Occipital lobe (tissue), 2 donors: ENCODE data around the gene CCDC89. TPM values are rescaled to one million over a fixed set of nuclear protein-coding genes. Genes with fewer than 3 reads are reported as not detected.
"Not testable (repeated sequence)": the region's sequence is repeated elsewhere in the genome, so short reads cannot be mapped to it uniquely, and the experiment has no call there.

ENCODE experiments used
- DNase-seq: peaks from one replicate; lab custom pipeline; 2025; lab: John Stamatoyannopoulos, UW
- total RNA-seq: library from RNA; depleted of rRNA; stranded (reverse); fragments of >200 nt; gene quantifications from one replicate; pipeline ENCODE4 v1.2.3, GENCODE V29; 2014

The CCDC89 gene
- total RNA-seq, 1 donor from 2014 or later = 0.47 TPM

DNA sequence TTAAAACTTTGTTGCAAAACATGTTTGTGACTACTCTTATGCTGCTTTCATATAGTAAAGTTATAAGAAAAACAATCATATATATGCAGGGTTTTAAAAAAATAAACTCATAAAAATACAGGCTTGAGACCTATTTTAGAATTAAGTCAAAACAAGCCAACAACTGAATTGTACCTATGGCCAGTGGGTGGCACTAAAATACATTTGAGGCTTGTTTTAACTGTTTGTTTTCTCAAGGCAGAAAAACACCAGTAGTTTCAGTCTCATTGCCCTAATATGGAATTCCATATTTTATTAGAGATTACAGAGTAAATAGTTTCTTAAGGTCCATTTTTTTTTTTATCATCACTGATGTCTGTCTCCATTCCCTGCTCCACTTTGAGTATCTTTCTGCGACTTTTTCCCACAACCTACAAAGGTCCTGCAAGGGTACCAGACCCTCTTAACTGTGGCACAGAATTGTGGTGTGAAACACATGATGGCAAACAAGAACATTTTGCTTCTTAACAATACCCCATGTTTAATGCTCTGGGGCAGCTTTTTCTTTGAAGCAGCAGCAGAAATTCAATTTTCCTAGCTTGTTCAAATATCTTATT, 8.5 kb upstream of the CCDC89 start:
- no peak for DNase-seq

DNA sequence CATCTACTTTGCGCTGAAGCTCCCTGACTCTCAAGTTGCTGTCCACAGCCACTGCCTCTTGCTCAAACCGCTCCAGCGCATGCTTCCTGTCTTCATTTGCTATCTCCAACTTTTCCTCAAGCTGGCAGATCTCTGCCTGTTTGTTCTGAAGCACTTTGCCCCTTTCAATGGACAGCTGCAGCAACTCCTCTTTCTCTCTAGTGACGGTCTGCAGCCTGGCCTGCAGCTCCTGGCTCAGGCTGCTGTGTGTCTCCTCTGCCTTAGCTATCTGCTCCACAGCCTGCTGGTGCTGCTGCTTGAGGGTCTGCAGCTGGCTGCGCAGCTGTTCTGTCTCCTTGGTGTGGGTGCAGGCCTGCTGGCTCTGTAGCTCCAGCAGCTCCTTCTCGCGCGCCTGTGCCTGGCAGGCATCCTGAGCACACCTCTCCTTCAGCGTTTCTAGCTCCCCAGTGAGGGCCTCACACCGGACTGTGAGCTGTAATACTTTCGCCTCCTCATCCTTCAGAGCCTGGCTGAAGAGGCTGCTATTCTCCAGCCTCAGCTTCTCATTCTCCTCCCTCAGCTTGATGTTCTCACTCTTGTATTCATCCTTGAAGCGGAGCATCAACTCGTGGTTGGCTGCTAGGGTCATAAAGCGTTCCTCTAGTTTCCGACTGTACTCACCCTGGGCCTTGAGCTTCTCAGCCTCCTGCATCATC, 723 bp downstream of the CCDC89 start:
- peak; percentile 15 for DNase-seq

DNA sequence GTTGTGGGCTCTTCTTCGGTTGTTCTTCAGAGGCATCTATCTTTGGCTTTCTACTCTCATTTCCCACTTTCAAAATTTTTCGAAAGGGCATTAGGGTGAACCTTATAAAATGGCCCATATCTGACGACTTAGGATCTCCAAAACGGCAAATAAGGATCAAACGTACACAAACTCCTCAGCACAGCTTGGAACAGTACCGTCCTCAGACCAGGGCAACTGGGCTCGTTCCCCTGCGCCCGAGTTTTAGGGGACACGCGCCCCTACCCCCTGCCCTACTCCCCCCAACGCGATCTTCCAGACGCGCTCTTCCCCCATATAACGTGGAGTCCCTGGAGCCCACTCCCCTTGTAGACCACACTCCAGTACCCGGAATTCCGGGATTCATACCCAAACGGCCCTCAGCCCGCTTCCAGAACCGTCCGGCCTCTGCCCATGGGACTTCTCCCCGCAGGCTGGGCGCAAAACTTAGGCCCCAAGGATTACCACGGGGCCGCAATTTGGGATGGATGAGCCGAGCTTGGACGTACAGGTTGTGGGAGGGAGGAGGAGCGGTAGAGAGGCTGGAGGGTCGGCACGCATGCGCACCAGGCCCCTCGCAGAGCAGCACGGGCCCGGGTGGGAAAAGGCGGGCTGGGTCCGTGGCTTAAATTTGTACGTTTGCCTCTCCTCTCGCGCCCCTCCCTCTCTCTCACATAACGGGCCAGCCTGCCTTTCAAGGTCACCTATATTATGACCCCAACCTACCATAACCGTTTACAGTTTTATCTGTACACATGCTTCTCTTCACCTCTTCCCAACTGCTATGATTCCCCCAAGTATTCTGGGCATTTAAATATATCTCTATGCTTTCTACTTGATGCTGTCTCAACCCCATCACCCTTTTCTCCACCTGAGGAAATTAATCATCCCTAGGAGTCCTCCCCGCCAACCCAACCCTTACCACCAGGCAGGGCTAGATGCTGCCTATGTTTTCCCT, 3.4 kb downstream of the CCDC89 start:
- peak; percentile 32 for DNase-seq

DNA sequence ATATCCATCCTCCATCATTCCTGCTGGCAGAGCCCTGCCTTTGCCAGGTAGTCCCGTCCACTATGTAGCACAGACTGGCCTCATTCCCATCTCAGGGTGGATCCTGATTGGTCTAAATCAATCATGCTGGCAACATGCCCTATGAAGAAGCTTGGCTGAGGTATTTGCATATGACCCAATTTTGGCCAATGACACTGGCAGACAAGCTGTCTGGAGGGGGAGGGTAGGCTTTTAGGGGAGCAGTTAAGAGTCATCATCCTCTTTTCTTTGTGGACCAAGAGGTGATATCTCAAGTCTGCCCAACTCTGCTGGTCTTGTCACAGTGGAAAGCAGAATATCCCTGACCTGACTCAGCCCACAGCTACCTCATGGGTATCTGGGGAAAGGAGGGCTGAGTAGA, 5.1 kb downstream of the CCDC89 start:
- no peak for DNase-seq

DNA sequence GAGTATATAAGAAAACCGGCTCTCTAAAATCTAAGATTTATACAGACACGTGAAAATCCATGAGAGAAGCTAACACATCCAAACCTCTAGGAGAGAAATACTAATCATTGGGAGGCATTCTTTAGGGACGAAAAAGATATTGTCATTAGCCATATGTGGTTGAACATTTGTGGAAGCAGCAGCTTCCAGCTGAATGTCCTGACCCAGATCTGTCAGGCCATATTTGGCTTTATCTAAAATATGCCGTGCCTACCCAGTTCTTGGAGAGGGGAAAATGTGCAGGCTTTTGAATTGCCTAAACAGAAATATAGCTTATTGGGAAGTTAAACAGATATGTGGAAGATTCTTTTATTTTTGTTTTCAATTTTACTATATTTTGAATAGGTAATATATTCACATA, 6.4 kb downstream of the CCDC89 start:
- no peak for DNase-seq

DNA sequence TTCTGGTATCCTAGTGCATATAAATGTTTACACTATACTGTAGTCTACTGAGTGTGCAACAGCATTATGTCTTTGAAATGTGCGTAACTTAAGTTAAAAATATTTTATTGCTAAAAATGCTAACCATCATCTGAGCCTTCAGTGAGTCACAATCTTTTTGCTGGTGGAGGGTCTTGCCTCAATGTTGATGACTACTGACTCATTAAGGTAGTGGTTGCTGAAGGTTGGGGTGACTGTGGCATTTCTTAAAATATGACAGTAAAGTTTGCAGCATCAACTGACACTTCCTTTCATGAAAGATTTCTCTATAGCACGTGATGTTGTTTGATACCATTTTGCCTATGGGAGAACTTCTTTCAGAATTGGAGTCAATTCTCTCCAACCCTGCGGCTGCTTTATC, 12.6 kb downstream of the CCDC89 start:
- DNase-seq = no peak

DNA sequence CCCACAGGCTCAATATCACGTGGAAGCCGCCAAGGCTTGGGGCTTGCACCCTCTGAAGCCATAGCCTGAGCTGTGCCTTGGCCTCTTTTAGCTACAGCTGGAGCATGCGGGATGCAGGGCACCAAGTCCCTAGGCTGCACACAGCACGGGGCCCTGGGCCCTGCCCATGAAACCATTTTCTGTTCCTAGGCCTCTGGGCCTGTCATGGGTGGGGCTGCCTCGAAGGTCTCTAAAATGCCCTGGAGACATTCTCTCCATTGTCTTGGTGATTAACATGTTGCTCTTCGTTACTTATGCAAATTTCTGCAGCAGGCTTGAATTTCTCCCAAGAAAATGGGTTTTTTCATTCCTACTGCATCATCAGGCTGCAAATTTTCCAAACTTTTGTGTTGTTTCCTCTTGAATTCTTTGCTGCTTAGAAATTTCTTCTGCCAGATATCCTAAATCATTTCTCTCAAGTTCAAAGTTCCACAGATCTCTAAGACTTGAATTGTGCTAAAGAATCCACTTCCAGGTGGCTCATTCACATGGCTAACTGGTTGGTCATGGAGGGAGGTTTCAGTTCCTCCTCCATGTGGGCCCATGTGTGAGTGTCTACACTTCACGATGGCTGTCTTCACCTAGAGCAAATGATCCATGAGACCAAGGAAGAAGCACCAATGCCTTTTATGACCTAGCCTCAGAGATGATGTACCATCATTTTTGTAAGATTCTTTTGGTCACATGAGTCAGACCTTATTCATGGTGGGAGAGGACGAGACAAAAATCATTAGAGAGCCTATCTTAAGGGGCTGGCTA, 13.7 kb downstream of the CCDC89 start:
- DNase-seq = no peak

DNA sequence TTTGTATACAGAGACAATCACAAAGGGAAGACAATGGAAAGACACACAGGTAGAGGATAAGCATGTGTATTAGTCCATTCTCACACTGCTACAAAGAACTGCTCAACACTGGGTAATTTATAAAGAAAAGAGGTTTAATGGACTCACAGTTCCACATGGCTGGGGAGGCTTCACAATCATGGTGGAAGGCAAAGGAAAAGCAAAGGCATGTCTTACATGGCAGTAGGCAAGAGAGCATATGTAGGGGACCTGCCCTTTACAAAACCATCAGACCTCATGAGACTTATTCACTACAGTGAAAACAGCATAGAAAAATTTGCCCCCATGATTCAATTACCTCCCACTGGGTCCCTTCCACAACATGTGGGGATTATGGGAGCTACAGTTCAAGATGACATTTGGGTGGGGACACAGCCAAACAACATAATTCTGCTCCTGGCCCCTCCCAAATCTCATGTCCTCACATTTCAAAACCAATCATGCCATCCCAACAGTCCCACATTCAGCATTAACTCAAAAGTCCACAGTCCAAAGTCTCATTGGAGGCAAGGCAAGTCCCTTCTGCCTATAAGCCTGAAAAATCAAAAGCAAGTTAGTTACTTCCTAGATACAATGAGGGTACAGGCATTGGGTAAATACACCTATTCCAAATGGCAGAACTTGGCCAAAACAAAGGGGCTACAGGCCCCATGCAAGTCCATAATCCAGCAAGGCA, 14.9 kb downstream of the CCDC89 start:
- not testable (repeated sequence) for DNase-seq

DNA sequence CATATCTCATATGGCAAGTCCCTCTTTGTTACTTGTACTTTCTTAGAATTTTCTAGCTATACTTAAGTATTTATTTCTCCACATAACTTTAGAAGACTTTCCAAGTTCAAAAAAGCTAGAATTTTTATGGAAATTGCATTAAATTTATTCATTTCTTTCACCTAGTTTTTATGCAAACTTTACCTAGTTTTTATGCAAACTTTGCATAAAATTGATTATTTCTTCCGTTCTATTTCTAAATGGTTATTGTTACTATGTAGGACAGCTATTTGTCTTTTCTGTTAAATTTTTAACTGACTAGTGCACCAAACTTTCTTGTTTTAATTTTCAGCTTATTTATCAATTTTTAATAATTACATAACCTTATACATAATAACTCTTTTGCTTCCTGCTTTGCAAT, 17.8 kb downstream of the CCDC89 start:
- no peak for DNase-seq

DNA sequence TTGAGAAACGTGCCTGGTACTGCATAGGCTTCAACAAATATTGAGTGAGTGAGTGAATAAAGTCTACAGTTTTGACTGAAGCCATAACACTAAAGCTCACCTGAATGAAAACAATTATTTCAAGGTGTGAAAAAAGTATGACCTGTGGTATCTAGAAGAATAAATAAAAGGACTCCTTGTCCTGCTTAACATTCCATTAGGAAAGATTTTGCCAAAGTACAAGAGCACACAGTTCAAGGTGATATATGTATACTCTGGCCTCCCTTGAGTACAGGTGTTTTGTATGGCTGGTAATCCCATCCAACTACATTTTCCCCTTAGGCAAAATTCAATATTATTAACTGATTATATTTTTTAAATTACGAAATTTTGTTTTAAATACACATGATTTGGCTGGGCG, 19.3 kb downstream of the CCDC89 start:
- no peak for DNase-seq

DNA sequence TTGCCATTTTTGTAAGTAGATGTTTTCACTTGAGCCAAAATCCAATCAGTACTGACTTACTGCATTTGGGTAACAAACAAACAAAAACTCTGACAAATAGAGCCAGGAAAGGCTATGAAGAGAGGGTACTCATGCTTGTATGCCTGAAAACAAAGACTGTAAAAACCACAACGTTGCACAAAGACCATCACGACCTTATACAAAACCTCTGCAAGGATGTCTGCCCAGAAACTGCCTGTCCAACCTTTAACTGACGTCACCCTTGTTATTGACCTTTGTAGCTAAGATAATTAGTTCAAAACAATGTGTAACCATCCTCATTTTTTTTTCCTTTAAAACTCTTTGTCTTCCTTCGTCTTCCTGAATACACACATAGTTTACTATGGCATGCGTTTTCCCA, 20.3 kb downstream of the CCDC89 start:
- DNase-seq = no peak

DNA sequence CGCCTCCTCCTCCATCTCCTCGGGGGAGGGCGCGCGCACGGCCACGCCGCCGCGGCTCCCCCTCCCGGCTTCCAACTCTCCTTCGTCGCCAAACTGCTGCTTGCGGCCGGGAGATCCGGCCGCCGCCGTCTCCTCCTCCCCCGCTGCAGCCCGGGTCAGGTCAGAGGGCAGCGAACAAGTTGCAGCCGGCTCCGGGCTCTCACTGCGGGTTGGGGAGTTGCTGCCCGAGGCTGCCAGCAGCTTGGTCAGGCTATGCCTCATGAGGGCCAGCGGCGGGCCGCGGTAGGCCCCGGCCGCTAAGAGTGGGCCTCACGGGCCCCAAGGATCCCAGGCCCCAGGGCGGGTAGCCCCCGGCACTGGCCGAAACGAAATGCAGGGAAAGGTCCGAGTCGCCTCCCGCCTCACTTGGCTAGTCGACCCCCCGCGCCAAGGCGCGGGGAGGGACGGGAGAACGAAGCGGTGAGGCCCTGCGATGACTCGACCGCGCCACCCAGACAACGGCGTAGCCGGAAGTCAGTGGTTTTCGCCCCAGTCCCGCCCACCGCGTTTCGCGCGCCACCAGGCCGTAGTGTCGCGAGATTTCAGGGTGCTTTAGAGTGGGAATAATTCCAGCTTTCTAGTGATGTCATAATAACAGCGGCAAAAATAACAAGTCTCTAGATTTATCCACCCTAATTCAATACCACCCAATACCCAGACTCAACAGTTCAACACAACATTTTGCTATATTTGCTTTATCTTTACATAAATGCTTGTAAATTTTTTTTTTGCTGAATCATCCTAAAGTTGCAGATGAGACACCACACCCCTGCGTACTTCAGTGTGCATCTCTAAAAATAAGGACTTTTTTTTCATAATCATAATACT, 21.1 kb downstream of the CCDC89 start, which contains the start of gene CREBZF:
Gene CREBZF (minus strand): TSS at position 515 of the 867 bp plus-strand sequence. CDS start 254 bp downstream, at position 261.
- peak; percentile 91 for DNase-seq

DNA sequence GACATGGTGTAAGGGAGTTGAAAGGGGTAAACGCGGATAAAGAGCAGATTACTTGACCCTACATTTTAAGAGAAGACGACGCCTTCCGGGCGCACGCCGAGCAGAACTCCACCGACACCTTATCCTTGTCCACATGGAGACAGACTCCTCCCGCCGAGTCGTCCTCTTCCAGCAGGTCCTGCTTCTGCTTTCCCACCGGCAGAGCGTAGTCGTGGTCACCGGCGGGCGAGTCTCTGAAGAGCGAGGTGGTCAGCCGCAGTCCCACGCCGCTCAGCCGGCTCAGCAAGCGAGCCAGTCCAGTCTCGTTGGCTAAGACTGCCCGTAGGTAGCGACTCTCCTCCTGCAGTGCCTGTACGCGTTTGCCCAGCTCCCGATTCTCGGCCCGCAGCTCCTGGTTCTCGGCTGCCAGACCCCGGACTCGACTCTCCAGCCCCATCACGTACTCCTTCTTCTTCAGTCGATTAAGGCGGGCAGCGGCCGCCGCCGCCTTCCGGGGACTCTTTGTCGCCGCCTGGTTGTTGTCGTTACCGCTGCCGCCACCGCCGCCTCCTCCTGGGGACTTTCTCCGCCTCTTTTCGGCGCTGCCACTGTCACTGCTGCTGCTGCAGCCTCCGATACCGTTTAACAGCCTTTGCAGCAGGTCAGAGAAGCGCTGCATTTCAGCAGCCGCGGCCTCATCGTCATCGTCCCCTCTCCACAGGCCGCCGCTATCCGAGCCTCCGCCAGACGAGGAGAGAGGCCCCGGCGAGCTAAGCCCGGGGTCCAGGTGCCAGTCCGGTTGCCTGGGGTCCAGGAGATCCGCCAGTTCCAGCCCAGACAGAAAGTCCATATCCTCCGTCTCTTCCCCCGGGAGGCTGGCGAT, 22.0 kb downstream of the CCDC89 start:
- DNase-seq = peak; percentile 78

DNA sequence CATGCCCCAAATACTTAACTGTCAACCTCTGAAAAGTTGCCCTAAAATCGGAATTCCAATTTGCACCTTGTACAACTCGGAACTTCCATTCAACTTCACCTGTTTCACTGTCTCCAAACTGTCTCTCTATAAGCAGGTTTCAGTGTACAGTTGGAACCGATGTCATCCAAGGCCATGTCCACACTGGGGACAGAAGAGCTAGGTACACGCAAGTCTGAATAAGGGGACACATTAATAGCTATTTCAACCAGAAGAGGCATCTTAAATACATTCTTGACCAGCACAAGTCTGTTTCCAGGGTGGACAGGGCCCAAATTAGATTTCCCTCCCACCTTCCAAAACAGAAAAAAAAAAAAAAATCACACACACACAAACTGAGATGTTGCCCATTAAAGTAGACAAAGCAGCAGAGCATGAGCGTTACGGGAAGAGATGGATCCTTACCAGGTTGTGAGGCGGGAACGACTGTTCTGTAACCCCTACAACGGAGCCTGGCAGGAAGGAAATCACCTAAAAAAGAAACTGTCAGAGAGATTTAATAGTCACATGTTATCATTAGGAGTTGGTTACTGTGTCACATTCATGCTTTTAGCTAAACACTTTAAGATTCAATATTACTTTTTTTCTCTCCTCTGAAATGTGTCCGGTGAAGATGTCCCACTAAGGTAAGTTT, 22.8 kb downstream of the CCDC89 start:
- no peak for DNase-seq

DNA sequence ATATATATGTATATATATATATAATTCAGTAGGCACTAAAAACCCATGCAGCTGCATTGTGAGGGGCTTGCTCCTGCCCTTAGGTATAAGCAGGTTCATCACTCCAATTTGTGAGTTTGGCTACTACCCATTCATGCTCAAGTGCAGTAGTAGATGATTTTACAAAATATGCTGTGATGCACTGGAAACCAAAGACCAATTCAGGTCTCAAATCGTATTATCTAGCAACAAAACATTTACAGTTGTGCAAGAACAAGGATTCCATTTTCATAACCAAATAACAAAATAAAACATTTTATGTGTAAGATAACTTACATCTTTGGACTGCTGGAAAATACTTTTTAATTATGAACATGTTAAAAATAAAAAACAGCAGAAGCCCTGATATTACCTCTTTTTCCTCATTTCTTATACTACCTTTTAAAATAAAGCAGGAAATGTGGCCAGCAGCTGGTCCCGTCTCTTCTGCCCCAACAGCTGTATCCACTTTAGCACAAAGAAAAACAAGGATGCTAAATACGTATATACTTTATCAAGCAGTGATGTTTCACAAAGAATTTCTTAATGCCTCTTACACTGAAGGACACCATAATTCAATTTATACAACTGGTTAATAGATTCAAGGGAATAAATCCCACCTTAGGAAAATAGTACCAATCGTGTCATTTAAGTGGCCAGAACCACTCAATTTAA, 23.9 kb downstream of the CCDC89 start:
- no peak for DNase-seq

DNA sequence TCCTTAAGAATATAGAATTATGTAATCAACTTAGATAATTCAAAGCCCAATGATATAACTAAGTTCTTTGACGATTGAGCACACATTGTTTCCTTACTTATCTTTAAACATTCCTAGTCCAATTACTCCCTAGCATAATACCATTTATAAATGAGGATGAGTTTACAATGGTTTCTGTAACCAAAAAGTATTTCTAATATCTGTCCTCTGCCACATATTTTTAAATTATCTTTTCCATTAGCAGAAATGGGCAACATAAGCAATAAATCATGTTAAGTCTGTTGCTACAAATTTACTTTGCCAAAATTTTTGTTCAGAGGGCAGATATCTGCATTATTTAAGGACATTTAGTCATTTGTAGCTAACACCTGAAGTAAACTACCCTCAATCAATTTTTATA, 27.8 kb downstream of the CCDC89 start:
- no peak for DNase-seq

DNA sequence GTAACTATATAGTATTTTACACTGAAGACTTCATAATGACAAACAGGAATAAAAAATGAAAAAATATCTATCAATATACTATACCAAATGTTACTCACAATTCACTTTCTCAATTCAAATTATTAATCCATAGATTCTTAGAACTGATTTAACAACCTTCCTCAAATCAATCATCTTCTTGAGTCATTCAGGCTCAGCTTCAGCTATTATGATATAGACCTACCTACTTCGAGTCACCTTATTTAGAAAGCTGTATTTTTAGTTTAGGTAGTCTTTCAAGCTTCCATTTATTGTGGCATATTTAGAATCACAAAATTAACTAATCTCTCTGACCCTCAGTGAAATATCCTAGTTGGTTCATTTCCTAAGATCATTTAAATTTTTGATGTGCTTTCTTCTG, 29.2 kb downstream of the CCDC89 start:
- no peak for DNase-seq

DNA sequence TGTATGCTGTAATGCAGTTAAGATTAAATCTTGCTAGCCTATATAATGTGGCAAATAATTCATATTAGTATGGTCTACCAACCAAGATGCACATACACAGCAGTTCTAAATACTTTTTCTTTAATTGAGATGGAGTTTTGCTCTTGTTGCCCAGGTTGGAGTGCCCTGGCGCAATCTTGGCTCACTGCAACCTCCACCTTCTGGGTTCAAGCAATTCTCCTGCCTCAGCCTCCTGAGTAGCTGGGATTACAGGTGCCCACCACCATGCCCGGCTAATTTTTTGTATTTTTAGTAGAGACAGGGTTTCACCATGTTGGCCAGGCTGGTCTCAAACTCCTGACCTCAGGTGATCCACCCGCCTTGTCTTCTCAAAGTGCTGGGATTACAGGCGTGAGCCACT, 31.7 kb downstream of the CCDC89 start:
- not testable (repeated sequence) for DNase-seq
